Lower leg skin (tissue), 3 donors: ENCODE data around the gene GOLIM4.

ENCODE experiments used
- CTCF ChIP-seq, 3 donors: fragments of 450-650 bp; IDR thresholded peaks; one replicate each; pipeline ENCODE4 v1.5.1; 2016; ENCODE audit warnings: antibody characterized with exemption in 3 of 3, mild to moderate bottlenecking in 3 of 3, moderate library complexity in 2 of 3
- POLR2A ChIP-seq, 2 donors: fragments of 450-650 bp; IDR thresholded peaks; one replicate each; pipeline ENCODE4 v1.6.1; 2016 to 2017; ENCODE audit warnings: antibody characterized with exemption in 2 of 2, mild to moderate bottlenecking in 1 of 2, moderate library complexity in 1 of 2

- TF ChIP-seq CTCF (IDR thresholded peaks at IDR 0.05) (no peak), POLR2A (IDR thresholded peaks at IDR 0.05) (no peak)
These were observed 104.5 kb downstream of the GOLIM4 start for GRCh38 chr3:167991213-167991612.
